ENCODE results near the gene RSU1. TPM values are rescaled to one million over a fixed set of nuclear protein-coding genes. Genes with fewer than 3 reads are reported as not detected.

RSU1 gene
- total RNA-seq, 1 donor from 2014 or later: 37.3 TPM

DNA sequence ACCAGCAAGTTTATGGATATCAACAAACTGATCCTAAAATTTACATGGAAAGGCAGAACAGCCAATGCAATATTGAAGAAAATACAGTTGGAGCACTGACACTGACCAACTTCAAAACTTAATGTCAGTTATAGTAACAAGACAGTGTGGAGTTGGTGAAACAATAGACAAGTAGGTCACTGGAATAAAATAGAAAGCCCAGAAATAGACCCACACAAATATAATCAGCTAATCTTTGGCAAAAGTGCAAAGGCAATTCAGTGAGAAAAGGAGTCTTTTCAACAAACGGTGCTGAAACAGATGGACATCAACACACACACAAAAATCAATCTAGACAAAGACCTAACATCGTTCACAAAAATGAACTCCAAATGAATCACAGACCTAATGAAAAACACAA, 13.8 kb downstream of the RSU1 start:
- no peaks in the 10 kb centered on the region for H3K27me3 Mint-ChIP-seq
- no peak for DNase-seq (ENCODE audit: extremely low spot score, unreplicated experiment)
- H3K4me1 Mint-ChIP-seq (ENCODE audit: unreplicated experiment): peaks cover 5% of the 10 kb centered on the region
- H3K36me3 Mint-ChIP-seq: peaks cover 5% of the 10 kb centered on the region
- H3K9me3 Mint-ChIP-seq: peaks cover 7% of the 10 kb centered on the region
- no peak overlapping the region for H3K4me3 Mint-ChIP-seq
- no peak overlapping the region for H3K27ac Mint-ChIP-seq
- TF ChIP-seq, protein P1, sequence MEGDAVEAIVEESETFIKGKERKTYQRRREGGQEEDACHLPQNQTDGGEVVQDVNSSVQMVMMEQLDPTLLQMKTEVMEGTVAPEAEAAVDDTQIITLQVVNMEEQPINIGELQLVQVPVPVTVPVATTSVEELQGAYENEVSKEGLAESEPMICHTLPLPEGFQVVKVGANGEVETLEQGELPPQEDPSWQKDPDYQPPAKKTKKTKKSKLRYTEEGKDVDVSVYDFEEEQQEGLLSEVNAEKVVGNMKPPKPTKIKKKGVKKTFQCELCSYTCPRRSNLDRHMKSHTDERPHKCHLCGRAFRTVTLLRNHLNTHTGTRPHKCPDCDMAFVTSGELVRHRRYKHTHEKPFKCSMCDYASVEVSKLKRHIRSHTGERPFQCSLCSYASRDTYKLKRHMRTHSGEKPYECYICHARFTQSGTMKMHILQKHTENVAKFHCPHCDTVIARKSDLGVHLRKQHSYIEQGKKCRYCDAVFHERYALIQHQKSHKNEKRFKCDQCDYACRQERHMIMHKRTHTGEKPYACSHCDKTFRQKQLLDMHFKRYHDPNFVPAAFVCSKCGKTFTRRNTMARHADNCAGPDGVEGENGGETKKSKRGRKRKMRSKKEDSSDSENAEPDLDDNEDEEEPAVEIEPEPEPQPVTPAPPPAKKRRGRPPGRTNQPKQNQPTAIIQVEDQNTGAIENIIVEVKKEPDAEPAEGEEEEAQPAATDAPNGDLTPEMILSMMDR (conservative IDR thresholded peaks at IDR 0.05): no peak

DNA sequence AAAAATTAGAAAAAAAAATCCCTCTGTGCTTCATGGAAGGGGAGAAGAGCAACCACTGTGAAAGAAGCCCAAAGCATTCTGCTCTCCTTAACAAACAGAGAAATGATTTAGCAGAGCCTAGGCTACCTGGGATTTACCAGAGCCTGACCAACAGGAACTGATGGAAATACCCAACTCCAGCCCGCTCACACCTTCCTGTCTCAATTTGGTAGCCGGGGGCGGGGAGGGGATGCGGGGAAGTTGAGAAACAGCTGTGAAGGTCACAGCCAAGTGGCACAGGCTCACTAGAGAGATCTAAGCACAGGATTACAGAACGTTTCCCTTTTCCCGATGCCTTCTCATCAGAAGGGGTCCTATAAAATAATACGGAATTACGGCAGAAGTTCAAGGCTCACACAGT, 17.6 kb downstream of the RSU1 start:
- Mint-ChIP-seq H3K27me3 (no peaks in the 10 kb centered on the region), H3K36me3 (peaks cover 8% of the 10 kb centered on the region), H3K27ac (no peak overlapping the region), H3K4me3 (no peak overlapping the region), H3K9me3 (peaks cover 9% of the 10 kb centered on the region), H3K4me1 (ENCODE audit: unreplicated experiment) (peaks cover 5% of the 10 kb centered on the region)
- TF ChIP-seq, protein P1 (conservative IDR thresholded peaks at IDR 0.05): no peak
- no peak for DNase-seq (ENCODE audit: extremely low spot score, unreplicated experiment)

DNA sequence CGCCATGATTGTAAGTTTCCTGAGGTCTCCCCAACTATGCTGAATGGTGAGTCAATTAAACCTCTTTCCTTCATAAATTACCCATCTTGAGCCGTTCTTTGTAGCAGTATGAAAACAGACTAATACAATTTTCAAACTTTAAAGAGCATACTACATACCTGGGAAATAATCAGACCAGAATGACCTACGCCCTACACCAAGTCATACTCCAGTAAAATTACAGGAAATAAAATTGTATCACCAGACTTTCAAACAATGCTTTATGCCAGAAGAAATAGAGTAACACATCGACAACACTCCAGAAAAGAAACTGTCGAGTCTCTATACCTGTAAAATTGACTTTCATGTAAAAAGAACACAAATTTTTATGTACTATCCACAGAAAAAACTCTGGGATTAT, 18.7 kb downstream of the RSU1 start:
- DNase-seq (ENCODE audit: extremely low spot score, unreplicated experiment): no peak
- TF ChIP-seq, protein P1 (conservative IDR thresholded peaks at IDR 0.05): no peak
- peaks cover 9% of the 10 kb centered on the region for H3K9me3 Mint-ChIP-seq
- peaks cover 5% of the 10 kb centered on the region for H3K4me1 Mint-ChIP-seq (ENCODE audit: unreplicated experiment)
- no peak overlapping the region for H3K27ac Mint-ChIP-seq
- H3K4me3 Mint-ChIP-seq: no peak overlapping the region
- peaks cover 8% of the 10 kb centered on the region for H3K36me3 Mint-ChIP-seq
- no peaks in the 10 kb centered on the region for H3K27me3 Mint-ChIP-seq

DNA sequence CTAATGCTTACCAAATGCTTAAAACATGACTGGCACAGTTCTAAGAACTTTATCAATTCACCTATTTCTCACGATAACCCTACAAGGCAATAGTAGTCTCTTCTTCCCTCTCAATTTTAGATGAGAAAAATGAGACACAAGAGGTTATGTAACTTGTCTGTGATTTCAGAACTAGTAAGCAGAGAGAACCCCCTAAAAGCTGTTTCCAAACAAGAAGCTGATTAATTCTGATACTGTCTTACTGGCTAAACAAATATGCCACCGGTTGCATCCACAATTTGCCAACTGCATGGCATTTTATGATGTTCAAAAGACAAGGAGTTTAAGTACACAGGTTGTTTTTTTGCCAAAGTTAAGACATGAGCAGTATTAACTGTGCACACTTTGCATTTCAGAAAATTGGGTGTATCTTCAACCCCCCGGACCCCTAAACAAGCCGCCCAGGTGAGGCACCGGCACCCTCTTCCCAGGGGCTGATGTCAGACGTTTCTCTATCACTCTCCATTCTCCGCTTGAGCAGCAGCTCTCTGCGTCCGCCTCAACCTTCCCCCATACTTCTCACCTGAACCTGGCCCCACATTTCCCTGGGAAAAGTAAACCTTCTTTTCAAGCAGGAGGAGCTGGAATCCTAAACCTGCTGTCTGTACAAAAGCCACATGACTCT, 21.7 kb downstream of the RSU1 start:
- TF ChIP-seq, protein P1 (conservative IDR thresholded peaks at IDR 0.05): no peak
- no peaks in the 10 kb centered on the region for H3K27me3 Mint-ChIP-seq
- peaks cover 7% of the 10 kb centered on the region for H3K4me1 Mint-ChIP-seq (ENCODE audit: unreplicated experiment)
- H3K36me3 Mint-ChIP-seq: peaks cover 12% of the 10 kb centered on the region
- H3K4me3 Mint-ChIP-seq: no peak overlapping the region
- no peak overlapping the region for H3K27ac Mint-ChIP-seq
- peaks cover 9% of the 10 kb centered on the region for H3K9me3 Mint-ChIP-seq
- no peak for DNase-seq (ENCODE audit: extremely low spot score, unreplicated experiment)

DNA sequence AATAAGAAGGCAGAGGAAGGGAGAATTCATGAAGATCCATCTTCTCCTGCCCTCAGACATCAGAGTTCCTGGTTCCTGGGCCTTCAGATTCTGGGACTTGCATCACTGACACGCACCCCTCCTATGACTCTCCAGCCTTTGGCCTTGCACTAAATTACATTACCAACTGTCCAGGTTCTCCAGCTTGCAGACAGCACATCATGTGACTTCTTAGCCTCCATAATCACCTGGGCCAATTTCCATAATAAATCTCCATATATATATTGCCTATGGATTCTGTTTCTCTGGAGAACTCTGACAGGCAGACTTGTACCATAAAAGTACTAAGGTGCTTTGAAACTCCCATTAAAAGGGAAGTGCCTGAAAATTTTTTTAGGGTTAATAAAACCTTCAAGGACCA, 23.2 kb downstream of the RSU1 start:
- Mint-ChIP-seq H3K27me3 (no peaks in the 10 kb centered on the region), H3K27ac (no peak overlapping the region), H3K9me3 (peaks cover 4% of the 10 kb centered on the region), H3K4me1 (ENCODE audit: unreplicated experiment) (peaks cover 19% of the 10 kb centered on the region), H3K36me3 (peaks cover 14% of the 10 kb centered on the region), H3K4me3 (no peak overlapping the region)
- TF ChIP-seq, protein P1 (conservative IDR thresholded peaks at IDR 0.05): no peak
- DNase-seq (ENCODE audit: extremely low spot score, unreplicated experiment): no peak
